ENCODE results near the gene MSI2. TPM values are rescaled to one million over a fixed set of nuclear protein-coding genes. Genes with fewer than 3 reads are reported as not detected.

Gene MSI2
- total RNA-seq, 1 experiment from 2014 or later = 174 TPM

DNA sequence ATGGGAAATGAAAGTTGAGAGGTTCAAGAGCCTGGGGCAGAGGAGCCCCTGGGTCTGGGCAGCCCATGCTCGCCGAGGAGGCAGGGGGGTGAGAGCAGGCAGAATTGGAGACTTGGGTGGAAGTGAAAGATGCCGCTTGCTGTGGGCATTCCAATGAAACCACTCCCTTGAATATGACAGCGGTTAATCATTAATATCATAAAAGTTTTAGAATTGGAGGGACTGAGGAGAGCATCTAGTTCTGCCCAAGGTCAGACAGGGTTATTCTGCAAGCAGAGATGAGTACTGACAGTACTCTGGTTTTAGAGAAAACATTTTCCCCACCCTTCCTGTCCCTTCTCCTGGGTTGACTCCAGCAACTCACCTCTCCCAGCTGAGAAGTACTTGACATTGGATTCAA lies 180.2 kb downstream of the MSI2 start:
- TF ChIP-seq, protein P1, sequence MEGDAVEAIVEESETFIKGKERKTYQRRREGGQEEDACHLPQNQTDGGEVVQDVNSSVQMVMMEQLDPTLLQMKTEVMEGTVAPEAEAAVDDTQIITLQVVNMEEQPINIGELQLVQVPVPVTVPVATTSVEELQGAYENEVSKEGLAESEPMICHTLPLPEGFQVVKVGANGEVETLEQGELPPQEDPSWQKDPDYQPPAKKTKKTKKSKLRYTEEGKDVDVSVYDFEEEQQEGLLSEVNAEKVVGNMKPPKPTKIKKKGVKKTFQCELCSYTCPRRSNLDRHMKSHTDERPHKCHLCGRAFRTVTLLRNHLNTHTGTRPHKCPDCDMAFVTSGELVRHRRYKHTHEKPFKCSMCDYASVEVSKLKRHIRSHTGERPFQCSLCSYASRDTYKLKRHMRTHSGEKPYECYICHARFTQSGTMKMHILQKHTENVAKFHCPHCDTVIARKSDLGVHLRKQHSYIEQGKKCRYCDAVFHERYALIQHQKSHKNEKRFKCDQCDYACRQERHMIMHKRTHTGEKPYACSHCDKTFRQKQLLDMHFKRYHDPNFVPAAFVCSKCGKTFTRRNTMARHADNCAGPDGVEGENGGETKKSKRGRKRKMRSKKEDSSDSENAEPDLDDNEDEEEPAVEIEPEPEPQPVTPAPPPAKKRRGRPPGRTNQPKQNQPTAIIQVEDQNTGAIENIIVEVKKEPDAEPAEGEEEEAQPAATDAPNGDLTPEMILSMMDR (IDR thresholded peaks at IDR 0.05; ENCODE audit: insufficient read depth in 1 of 2, low read depth in 1 of 2, low read length in 1 of 2, severe bottlenecking in 1 of 2, unreplicated experiment in 1 of 2) = no peak
- intact Hi-C loops (cut with micrococcal nuclease; ENCODE audit: unreplicated experiment) = loop anchor here (10.0 kb wide), 1 partner anchor 302 kb away; no protein-coding TSS in a partner anchor
- Mint-ChIP-seq H3K27ac (ENCODE audit: unreplicated experiment) (peak overlapping the region; percentile 3), H3K4me1 (ENCODE audit: low read depth, unreplicated experiment) (peaks cover 78% of the 10 kb centered on the region), H3K27me3 (ENCODE audit: insufficient read depth, unreplicated experiment) (no peaks in the 10 kb centered on the region), H3K36me3 (ENCODE audit: insufficient read depth, unreplicated experiment) (peaks cover 50% of the 10 kb centered on the region), H3K9me3 (ENCODE audit: unreplicated experiment) (no peaks in the 10 kb centered on the region), H3K4me3 (ENCODE audit: unreplicated experiment) (no peak overlapping the region)
- no peaks in the 10 kb centered on the region for H3K27me3 ChIP-seq (replicated peaks; ENCODE audit: control insufficient read depth, insufficient read depth, low read length)
- no peaks in the 10 kb centered on the region; the same call in 1 of the 2 replicates for H3K36me3 ChIP-seq (ENCODE audit: control insufficient read depth, insufficient read depth, low read length)
- ChIA-PET POLR2A (no interaction called here), CTCF (no interaction called here)
- no peaks in the 10 kb centered on the region for H3K9me3 ChIP-seq
- BruUV-seq (replicated peaks) = no TSS peak
- H3K4me1 ChIP-seq = peaks cover 45% of the 10 kb centered on the region
- no peak for DNase-seq
- no peak overlapping the region for H3K4me3 ChIP-seq (ENCODE audit: low read depth, low read length)

DNA sequence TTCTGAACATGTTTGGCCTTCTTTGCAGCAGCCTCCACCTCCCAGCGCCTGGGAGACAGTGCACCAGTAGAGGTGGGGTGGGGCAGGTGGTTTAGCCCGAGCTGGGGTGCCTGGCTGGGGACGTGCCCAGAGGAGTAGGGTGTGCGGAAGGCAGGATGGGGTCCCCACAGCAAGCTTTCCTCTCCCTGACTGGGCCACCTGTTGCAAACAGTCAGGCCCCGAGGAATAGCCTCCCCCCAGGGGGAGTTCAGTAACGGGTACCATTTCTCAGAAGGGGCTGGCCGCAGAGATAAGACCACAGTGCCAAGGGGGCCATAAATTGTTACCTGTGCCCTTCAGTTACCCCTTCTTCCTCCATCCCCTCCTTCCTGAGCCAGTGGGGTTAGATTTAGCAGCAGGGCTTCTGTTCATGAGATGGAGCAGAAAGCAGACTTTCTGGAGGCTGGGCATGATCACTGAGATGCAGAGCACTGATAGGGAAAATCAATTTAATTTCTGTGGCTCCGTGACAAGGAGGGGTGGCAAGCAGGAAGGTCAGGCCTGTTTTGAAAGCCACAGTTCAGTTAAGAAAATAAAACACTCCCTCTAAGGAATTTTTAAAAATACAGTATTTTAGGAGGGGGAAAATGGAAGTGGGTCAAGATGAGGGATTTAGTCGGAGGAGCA lies 181.9 kb downstream of the MSI2 start:
- TF ChIP-seq, protein P1 (IDR thresholded peaks at IDR 0.05; ENCODE audit: insufficient read depth in 1 of 2, low read depth in 1 of 2, low read length in 1 of 2, severe bottlenecking in 1 of 2, unreplicated experiment in 1 of 2) = no peak
- Mint-ChIP-seq H3K9me3 (ENCODE audit: unreplicated experiment) (no peaks in the 10 kb centered on the region), H3K27ac (ENCODE audit: unreplicated experiment) (peak overlapping the region; percentile 28), H3K4me3 (ENCODE audit: unreplicated experiment) (no peak overlapping the region), H3K27me3 (ENCODE audit: insufficient read depth, unreplicated experiment) (no peaks in the 10 kb centered on the region), H3K4me1 (ENCODE audit: low read depth, unreplicated experiment) (peaks cover 70% of the 10 kb centered on the region), H3K36me3 (ENCODE audit: insufficient read depth, unreplicated experiment) (peaks cover 41% of the 10 kb centered on the region)
- no peak overlapping the region for H3K4me3 ChIP-seq (ENCODE audit: low read depth, low read length)
- peaks cover 44% of the 10 kb centered on the region for H3K4me1 ChIP-seq
- no peaks in the 10 kb centered on the region for H3K9me3 ChIP-seq
- intact Hi-C loops (cut with micrococcal nuclease; ENCODE audit: unreplicated experiment) = loop anchor here (10.0 kb wide), 1 partner anchor 303 kb away; no protein-coding TSS in a partner anchor
- no peaks in the 10 kb centered on the region; the same call in 1 of the 2 replicates for H3K36me3 ChIP-seq (ENCODE audit: control insufficient read depth, insufficient read depth, low read length)
- DNase-seq = no peak
- no peaks in the 10 kb centered on the region for H3K27me3 ChIP-seq (replicated peaks; ENCODE audit: control insufficient read depth, insufficient read depth, low read length)
- BruUV-seq (replicated peaks) = no TSS peak
- ChIA-PET POLR2A (no interaction called here), CTCF (no interaction called here)

DNA sequence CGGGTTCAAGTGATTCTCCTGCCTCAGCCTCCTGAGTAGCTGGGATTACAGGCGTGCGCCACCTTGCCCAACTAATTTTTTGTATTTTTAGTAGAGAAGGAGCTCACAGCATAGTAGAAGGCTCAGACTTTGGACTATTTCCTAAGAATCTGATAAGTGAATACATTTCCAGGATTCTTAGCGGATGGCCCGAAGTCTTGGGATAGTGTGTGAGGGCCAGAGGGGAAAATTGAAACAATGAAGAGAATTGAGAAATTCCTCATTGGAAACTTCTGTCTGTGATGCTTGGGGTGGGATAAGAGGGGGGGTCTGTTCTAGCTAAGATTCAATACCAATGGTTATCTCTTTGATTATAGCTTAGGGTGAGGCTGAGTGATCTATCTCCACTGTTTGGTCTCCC lies 183.3 kb downstream of the MSI2 start:
- H3K27ac Mint-ChIP-seq (ENCODE audit: unreplicated experiment) = peak overlapping the region; percentile 78
- TF ChIP-seq, protein P1 (IDR thresholded peaks at IDR 0.05; ENCODE audit: insufficient read depth in 1 of 2, low read depth in 1 of 2, low read length in 1 of 2, severe bottlenecking in 1 of 2, unreplicated experiment in 1 of 2) = no peak
- BruUV-seq (replicated peaks) = no TSS peak

More for the DNA sequence above, 183.3 kb downstream of the MSI2 start:
- no peak overlapping the region for H3K4me3 ChIP-seq (ENCODE audit: low read depth, low read length)
- ChIA-PET CTCF (interaction anchor here (0.5 to 1.9 kb wide), 4 partner anchors 109 to 313 kb away, joined by 4 to 18 read pairs (median 4); no protein-coding TSS in a partner anchor), POLR2A (no interaction called here)
- no peaks in the 10 kb centered on the region for H3K9me3 ChIP-seq
- H3K4me1 ChIP-seq = peaks cover 58% of the 10 kb centered on the region
- H3K4me1 Mint-ChIP-seq (ENCODE audit: low read depth, unreplicated experiment) = peaks cover 67% of the 10 kb centered on the region
- no peaks in the 10 kb centered on the region for H3K27me3 ChIP-seq (replicated peaks; ENCODE audit: control insufficient read depth, insufficient read depth, low read length)
- peaks cover 40% of the 10 kb centered on the region for H3K36me3 Mint-ChIP-seq (ENCODE audit: insufficient read depth, unreplicated experiment)
- peak in 1 of 2 experiments; percentile 34 for DNase-seq
- no peak overlapping the region for H3K4me3 Mint-ChIP-seq (ENCODE audit: unreplicated experiment)
- no peaks in the 10 kb centered on the region for H3K36me3 ChIP-seq (ENCODE audit: control insufficient read depth, insufficient read depth, low read length)
- no peaks in the 10 kb centered on the region for H3K27me3 Mint-ChIP-seq (ENCODE audit: insufficient read depth, unreplicated experiment)
- no peaks in the 10 kb centered on the region for H3K9me3 Mint-ChIP-seq (ENCODE audit: unreplicated experiment)
- intact Hi-C loops (cut with micrococcal nuclease; ENCODE audit: unreplicated experiment) = loop anchor here (1.0 to 10.0 kb wide), 3 partner anchors 32 to 305 kb away; no protein-coding TSS in a partner anchor
